ENCODE data around the gene NPAS1. TPM values are rescaled to one million over a fixed set of nuclear protein-coding genes. Genes with fewer than 3 reads are reported as not detected.
A peak's percentile ranks its signal among the peaks of the same experiment; 100 is the strongest.

Gene NPAS1
- total and polyA plus RNA-seq, 2 of the 13 experiments (the other 11 are each of a cell fraction or from before 2014, with no cell fraction given) = 0.35 to 2.9 TPM

GRCh38 chr19:47020132-47020805 lies 632 bp downstream of the NPAS1 start:
- H3K27me3 ChIP-seq (ENCODE audit: control insufficient read depth in 1 of 2, insufficient read depth in 2 of 2, low read length in 2 of 2) = peaks cover 1 to 11% of the 10 kb centered on the region in 2 experiments; a peak in 1 of 5 replicates
- WGBS (ENCODE audit: low lambda C conversion rate) = 4% methylated on average over 5 of the region's 62 CpGs

More at GRCh38 chr19:47020132-47020805, 632 bp downstream of the NPAS1 start:
- intact Hi-C loops (cut with micrococcal nuclease; ENCODE audit: unreplicated experiment) (no loop called here), in situ Hi-C loops (cut with HindIII; ENCODE audit: extremely low pct_ligation_motif_present, low pct_unique_long_range_greater_than_20kb) (loop anchor here (10.0 kb wide), 1 partner anchor 105 kb away; no protein-coding TSS in a partner anchor)
- H3K4me3 ChIP-seq (replicated peaks in 1 of 3; ENCODE audit: insufficient read depth in 1 of 3, low read depth in 2 of 3, low read length in 3 of 3) = peak overlapping the region; percentile 52 to 77 (median 56)
- H3K4me1 ChIP-seq (ENCODE audit: insufficient read depth, low read length) = peaks cover 24% of the 10 kb centered on the region
- CTCF ChIA-PET (ENCODE audit: low intra/inter-chr PET ratio, low total read pairs) = no interaction called here
- no peak for DNase-seq (ENCODE audit: low spot score)
- no peak for FAIRE-seq
- H3K4me2 ChIP-seq (ENCODE audit: low read depth, low read length) = peak overlapping the region; percentile 90
- H2AFZ ChIP-seq (ENCODE audit: low read length) = no peak overlapping the region
- ATAC-seq = peak; percentile 55
- BruUV-seq (replicated peaks) = no TSS peak
- H4K20me1 ChIP-seq (ENCODE audit: insufficient read depth, low read length) = no peaks in the 10 kb centered on the region
- H3K36me3 ChIP-seq (replicated peaks in 1 of 2; ENCODE audit: control insufficient read depth in 1 of 2, insufficient read depth in 2 of 2, low read length in 2 of 2) = no peaks in the 10 kb centered on the region
- no peaks in the 10 kb centered on the region for H3K9me3 ChIP-seq (ENCODE audit: low read length)
- H3K9ac ChIP-seq (ENCODE audit: insufficient read depth, low read depth, low read length) = peak overlapping the region; percentile 29; the same call in 1 of the 2 replicates
- no peak overlapping the region for H3K27ac ChIP-seq (ENCODE audit: extremely low read length, insufficient read depth, low read length)
- POLR2A ChIA-PET = interaction anchor here (1.4 to 1.6 kb wide), 2 partner anchors 93 to 198 kb away, joined by 3 to 7 read pairs; partner anchors contain the start of gene ZC3H4
- no peak for TF ChIP-seq E2F1 (CRISPR knock-in tag; IDR thresholded peaks at IDR 0.05)
- TF ChIP-seq GLI4 (CRISPR knock-in tag; IDR thresholded peaks at IDR 0.05; ENCODE audit: borderline replicate concordance) = no peak
- TF ChIP-seq MTF2 (CRISPR knock-in tag; IDR thresholded peaks at IDR 0.05; ENCODE audit: borderline replicate concordance) = 0 out of 2 replicates have a peak, but pooled peaks have one; percentile 41
- TF ChIP-seq ARID4A (CRISPR knock-in tag; IDR thresholded peaks at IDR 0.05; ENCODE audit: borderline replicate concordance) = peak; percentile 34; the same call in 1 of the 2 replicates
- peak; percentile 21; the same call in 1 of the 2 replicates for TF ChIP-seq ZNF687 (CRISPR knock-in tag; IDR thresholded peaks at IDR 0.05)
- no peak for TF ChIP-seq TBX2 (CRISPR knock-in tag; IDR thresholded peaks at IDR 0.05; ENCODE audit: borderline replicate concordance)
- H3K79me2 ChIP-seq (ENCODE audit: insufficient read depth, low read length) = no peaks in the 10 kb centered on the region
